SK-N-SH (cell line): ENCODE measurements around the gene VPS52.

Experiments
- CTCF ChIP-seq: fragments of 200-600 bp; sonication (generic); IDR thresholded peaks from 2 replicates; pipeline ENCODE4 v1.6.1; 2017; ENCODE audit warnings: antibody characterized with exemption, mild to moderate bottlenecking, moderate library complexity
- EP300 ChIP-seq, 2 experiments: IDR thresholded peaks; 2 replicates each; pipeline versions ENCODE4 v1.4.0 to v1.6.1; 2012; ENCODE audit warnings: borderline replicate concordance in 1 of 2, low read depth in 1 of 2, low read length in 1 of 2
- EZH2phosphoT487 ChIP-seq: fragments of 200-600 bp; sonication (generic); IDR thresholded peaks from 2 replicates; pipeline ENCODE4 v1.6.1; 2017; ENCODE audit warnings: low read depth, mixed run types, mild to moderate bottlenecking, antibody characterized with exemption, moderate library complexity, borderline replicate concordance
- GABPA ChIP-seq: IDR thresholded peaks from 2 replicates; pipeline ENCODE4 v1.4.0; 2012; ENCODE audit warnings: low read depth, mild to moderate bottlenecking
- NRF1 ChIP-seq: IDR thresholded peaks from 2 replicates; pipeline ENCODE4 v1.6.1; 2012; ENCODE audit warnings: low read depth, mild to moderate bottlenecking, low read length
- PBX3 ChIP-seq: IDR thresholded peaks from 2 replicates; pipeline ENCODE4; 2012
- POLR2AphosphoS5 ChIP-seq: IDR thresholded peaks from 2 replicates; pipeline ENCODE4 v1.6.1; 2012; ENCODE audit warnings: low read depth, low read length
- RAD21 ChIP-seq: IDR thresholded peaks from 2 replicates; pipeline ENCODE4 v1.6.1; 2012; ENCODE audit warnings: mild to moderate bottlenecking, low read length
- REST ChIP-seq: IDR thresholded peaks from 2 replicates; pipeline ENCODE4 v1.6.1; 2012; ENCODE audit warnings: mild to moderate bottlenecking, low read depth, low read length, moderate library complexity
- SMC3 ChIP-seq: IDR thresholded peaks from 2 replicates; pipeline ENCODE4 v1.6.1; 2012; ENCODE audit warnings: low read depth, low read length, improper control_type of control experiment
- TEAD4 ChIP-seq: IDR thresholded peaks from 2 replicates; pipeline ENCODE4 v1.4.0; 2012; ENCODE audit warnings: mild to moderate bottlenecking, borderline replicate concordance; ENCODE audit not compliant: insufficient read depth
- YY1 ChIP-seq: IDR thresholded peaks from 2 replicates; pipeline ENCODE4 v1.4.0; 2012; ENCODE audit warnings: low read depth, mild to moderate bottlenecking
- TF ChIP-seq, protein P1 (sequence below): IDR thresholded peaks from 2 replicates; pipeline ENCODE4 v1.4.0; 2012; ENCODE audit warnings: low read depth

DNA sequence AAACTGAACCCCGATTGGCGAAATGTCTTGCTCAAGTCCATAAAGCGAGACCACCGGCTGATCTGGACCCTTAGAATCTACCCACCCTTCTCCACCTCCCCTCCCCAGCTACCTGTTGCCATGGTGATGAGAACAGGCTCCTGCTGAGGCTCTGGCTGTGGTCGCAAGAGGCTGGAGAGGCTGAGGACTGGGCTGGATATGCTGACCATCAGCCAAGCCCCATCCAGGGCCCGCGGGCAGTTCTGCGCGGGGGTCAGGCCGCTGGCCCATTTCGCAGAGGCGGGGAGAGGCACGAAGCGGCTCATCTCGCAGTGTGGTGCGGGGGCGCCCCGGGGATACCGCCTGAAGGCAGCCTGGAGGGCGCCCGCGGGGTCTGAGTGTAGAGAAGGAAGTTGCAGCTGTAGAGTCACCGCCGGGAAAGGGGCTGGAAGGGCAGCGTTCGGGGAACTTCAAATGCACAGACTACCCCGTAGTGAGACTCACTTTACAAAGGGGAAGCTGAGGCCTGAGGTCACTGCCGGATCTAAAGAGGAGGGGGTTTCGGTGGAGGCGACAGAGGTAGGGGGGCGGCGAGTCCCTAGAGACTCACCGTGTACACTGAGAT lies 41.5 kb upstream of the VPS52 start:
- TF ChIP-seq YY1: no peak
- no peak for TF ChIP-seq CTCF
- TF ChIP-seq, protein P1, sequence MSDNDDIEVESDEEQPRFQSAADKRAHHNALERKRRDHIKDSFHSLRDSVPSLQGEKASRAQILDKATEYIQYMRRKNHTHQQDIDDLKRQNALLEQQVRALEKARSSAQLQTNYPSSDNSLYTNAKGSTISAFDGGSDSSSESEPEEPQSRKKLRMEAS: 0 out of 2 replicates have a peak, but pooled peaks have one; percentile 15
- TF ChIP-seq REST: no peak
- TF ChIP-seq POLR2AphosphoS5: no peak
- TF ChIP-seq TEAD4: no peak
- no peak for TF ChIP-seq RAD21
- TF ChIP-seq NRF1: no peak
- TF ChIP-seq EP300 (IDR thresholded peaks at IDR 0.05; ENCODE audit: borderline replicate concordance in 1 of 2, low read depth in 1 of 2, low read length in 1 of 2): no peak
- no peak for TF ChIP-seq GABPA
- no peak for TF ChIP-seq SMC3
- TF ChIP-seq PBX3: no peak
- TF ChIP-seq EZH2phosphoT487: no peak
